ENCODE results near the gene SEMA4D.

SEMA4D gene

GRCh38 chr9:89357331-89358197 is 140.3 kb downstream of the SEMA4D start:
- no peak for ATAC-seq (ENCODE audit: insufficient read depth, low read depth)
- no peak overlapping the region for H3K4me2 ChIP-seq (ENCODE audit: insufficient read depth, low read length)

GRCh38 chr9:89356782-89357181 is 141.1 kb downstream of the SEMA4D start:
- H3K4me1 ChIP-seq (ENCODE audit: insufficient read depth, low read length), result no peaks in the 10 kb centered on the region
- no peak overlapping the region for H3K9ac ChIP-seq (ENCODE audit: low read depth, low read length)
- H3K27me3 ChIP-seq (ENCODE audit: insufficient read depth, low read length, poor library complexity), result no peaks in the 10 kb centered on the region
- H3K9me3 ChIP-seq (ENCODE audit: insufficient read depth, low read length, severe bottlenecking), result no peaks in the 10 kb centered on the region
- TF ChIP-seq EZH2 (IDR thresholded peaks at IDR 0.05; ENCODE audit: borderline replicate concordance, low read depth, low read length, severe bottlenecking) (no peak), CTCF (IDR thresholded peaks at IDR 0.05; ENCODE audit: borderline replicate concordance, extremely low read depth, low read length, poor library complexity, severe bottlenecking) (no peak)
- peaks cover 2% of the 10 kb centered on the region; the same call in 1 of the 2 replicates for H3K79me2 ChIP-seq (ENCODE audit: insufficient read depth, low read length)
- DNase-seq, result no peak
- no peak overlapping the region for H3K27ac ChIP-seq (ENCODE audit: low read length)
- no peak overlapping the region for H3K4me2 ChIP-seq (ENCODE audit: insufficient read depth, low read length)
- H4K20me1 ChIP-seq (ENCODE audit: insufficient read depth, low read length), result 0 out of 2 replicates have a peak, but pooled peaks cover 2% of the 10 kb centered on the region
- no peak overlapping the region for H3K4me3 ChIP-seq (ENCODE audit: low read depth in 1 of 2, low read length in 2 of 2)
- H3K36me3 ChIP-seq (ENCODE audit: insufficient read depth, low read length), result peaks cover 93% of the 10 kb centered on the region
- ATAC-seq (ENCODE audit: insufficient read depth, low read depth), result no peak
- H2AFZ ChIP-seq (ENCODE audit: low read depth, low read length), result no peak overlapping the region

More at GRCh38 chr9:89357331-89358197, 140.3 kb downstream of the SEMA4D start:
- Histone ChIP-seq H3K9me3 (ENCODE audit: insufficient read depth, low read length, severe bottlenecking) (no peaks in the 10 kb centered on the region), H3K4me3 (ENCODE audit: low read depth in 1 of 2, low read length in 2 of 2) (no peak overlapping the region), H3K9ac (ENCODE audit: low read depth, low read length) (no peak overlapping the region), H2AFZ (ENCODE audit: low read depth, low read length) (no peak overlapping the region), H3K36me3 (ENCODE audit: insufficient read depth, low read length) (peaks cover 93% of the 10 kb centered on the region), H3K79me2 (ENCODE audit: insufficient read depth, low read length) (peaks cover 2% of the 10 kb centered on the region; the same call in 1 of the 2 replicates), H3K4me1 (ENCODE audit: insufficient read depth, low read length) (no peaks in the 10 kb centered on the region), H3K27ac (ENCODE audit: low read length) (no peak overlapping the region), H3K27me3 (ENCODE audit: insufficient read depth, low read length, poor library complexity) (no peaks in the 10 kb centered on the region), H4K20me1 (ENCODE audit: insufficient read depth, low read length) (no peaks in the 10 kb centered on the region)
- TF ChIP-seq EZH2 (IDR thresholded peaks at IDR 0.05; ENCODE audit: borderline replicate concordance, low read depth, low read length, severe bottlenecking) (no peak), CTCF (IDR thresholded peaks at IDR 0.05; ENCODE audit: borderline replicate concordance, extremely low read depth, low read length, poor library complexity, severe bottlenecking) (no peak)
- no peak for DNase-seq

- ATAC-seq (ENCODE audit: insufficient read depth, low read depth), result no peak
- no peaks in the 10 kb centered on the region for H3K4me1 ChIP-seq (ENCODE audit: insufficient read depth, low read length)
- H4K20me1 ChIP-seq (ENCODE audit: insufficient read depth, low read length), result 0 out of 2 replicates have a peak, but pooled peaks cover 7% of the 10 kb centered on the region
- peaks cover 95% of the 10 kb centered on the region for H3K36me3 ChIP-seq (ENCODE audit: insufficient read depth, low read length)
- DNase-seq, result no peak
- no peak overlapping the region for H3K27ac ChIP-seq (ENCODE audit: low read length)
- no peak overlapping the region for H3K9ac ChIP-seq (ENCODE audit: low read depth, low read length)
- TF ChIP-seq EZH2 (IDR thresholded peaks at IDR 0.05; ENCODE audit: borderline replicate concordance, low read depth, low read length, severe bottlenecking) (no peak), CTCF (IDR thresholded peaks at IDR 0.05; ENCODE audit: borderline replicate concordance, extremely low read depth, low read length, poor library complexity, severe bottlenecking) (no peak)
- peaks cover 2% of the 10 kb centered on the region; the same call in 1 of the 2 replicates for H3K79me2 ChIP-seq (ENCODE audit: insufficient read depth, low read length)
- no peak overlapping the region for H2AFZ ChIP-seq (ENCODE audit: low read depth, low read length)
- H3K4me2 ChIP-seq (ENCODE audit: insufficient read depth, low read length), result no peak overlapping the region
- H3K9me3 ChIP-seq (ENCODE audit: insufficient read depth, low read length, severe bottlenecking), result no peaks in the 10 kb centered on the region
- H3K4me3 ChIP-seq (ENCODE audit: low read depth in 1 of 2, low read length in 2 of 2), result no peak overlapping the region
- no peaks in the 10 kb centered on the region for H3K27me3 ChIP-seq (ENCODE audit: insufficient read depth, low read length, poor library complexity)
Measured at GRCh38 chr9:89354471-89354870, 143.4 kb downstream of the SEMA4D start.
